ENCODE data around the gene ROCK1. TPM values are rescaled to one million over a fixed set of nuclear protein-coding genes. Genes with fewer than 3 reads are reported as not detected.

The ROCK1 gene
- total and polyA plus RNA-seq, 9 of the 15 experiments (the other 6 are each of a cell fraction or from before 2014, with no cell fraction given) = 7.4 to 28.6 (median 17.7) TPM

DNA sequence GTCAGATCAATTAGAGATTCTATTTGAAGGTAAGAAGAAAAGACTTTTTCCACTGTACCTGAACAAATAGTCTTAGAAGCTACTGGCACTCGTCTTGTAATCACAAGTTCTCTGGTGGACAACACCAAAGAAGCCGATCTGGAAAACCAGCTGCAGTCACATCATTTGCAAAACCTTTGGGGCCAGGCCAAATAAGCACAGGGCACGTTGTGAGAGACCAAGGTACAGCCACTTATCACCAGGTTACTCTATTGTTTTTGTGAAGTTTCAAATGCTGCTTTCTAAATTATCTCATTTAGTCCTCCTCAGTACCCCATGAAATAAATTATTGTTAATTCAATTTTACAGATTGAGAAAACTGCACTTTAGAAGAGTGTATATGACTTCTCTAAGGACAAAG, 18.5 kb downstream of the ROCK1 start:
- POLR2A ChIA-PET = interaction anchor here (0.7 kb wide), 1 partner anchor 91 kb away, joined by 3 read pairs; no protein-coding TSS in a partner anchor
- TF ChIP-seq TAF9B (IDR thresholded peaks at IDR 0.05; ENCODE audit: partially characterized antibody) (no peak), EWSR1 (IDR thresholded peaks at IDR 0.05; ENCODE audit: borderline replicate concordance, low read depth, partially characterized antibody) (no peak), GABPA (tag; conservative IDR thresholded peaks at IDR 0.05; ENCODE audit: low read depth) (no peak)
- in situ Hi-C loops (cut with MboI) = no loop called here

DNA sequence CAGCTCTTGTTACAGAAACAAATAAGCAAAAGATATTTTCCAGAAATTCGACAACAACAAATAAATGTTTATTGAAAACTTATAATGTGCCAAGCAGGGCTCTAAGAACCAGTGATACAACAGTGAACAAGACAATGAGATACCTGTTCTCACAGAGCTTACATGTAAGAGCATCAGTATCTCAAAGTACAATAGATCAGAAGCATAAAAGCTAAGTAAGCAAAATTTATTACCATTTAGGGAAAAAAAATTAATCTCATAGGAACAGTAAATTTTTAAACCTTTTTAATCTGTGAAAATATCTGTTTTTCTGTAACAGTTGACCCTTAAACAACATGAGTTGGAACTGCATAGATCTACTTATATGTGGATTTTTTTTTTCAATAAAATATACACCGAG, 20.9 kb downstream of the ROCK1 start:
- H4K20me1 ChIP-seq (replicated peaks; ENCODE audit: control insufficient read depth, insufficient read depth, low read length) = peaks cover 5% of the 10 kb centered on the region; the same call in 1 of the 2 replicates
- no peaks in the 10 kb centered on the region for H3K9me3 ChIP-seq (replicated peaks; ENCODE audit: control insufficient read depth, insufficient read depth, low read depth, low read length)
- BruUV-seq (replicated peaks) = no TSS peak
- H3K79me2 ChIP-seq (ENCODE audit: control insufficient read depth, insufficient read depth, low read length) = peaks cover 36% of the 10 kb centered on the region
- TF ChIP-seq, protein P1, sequence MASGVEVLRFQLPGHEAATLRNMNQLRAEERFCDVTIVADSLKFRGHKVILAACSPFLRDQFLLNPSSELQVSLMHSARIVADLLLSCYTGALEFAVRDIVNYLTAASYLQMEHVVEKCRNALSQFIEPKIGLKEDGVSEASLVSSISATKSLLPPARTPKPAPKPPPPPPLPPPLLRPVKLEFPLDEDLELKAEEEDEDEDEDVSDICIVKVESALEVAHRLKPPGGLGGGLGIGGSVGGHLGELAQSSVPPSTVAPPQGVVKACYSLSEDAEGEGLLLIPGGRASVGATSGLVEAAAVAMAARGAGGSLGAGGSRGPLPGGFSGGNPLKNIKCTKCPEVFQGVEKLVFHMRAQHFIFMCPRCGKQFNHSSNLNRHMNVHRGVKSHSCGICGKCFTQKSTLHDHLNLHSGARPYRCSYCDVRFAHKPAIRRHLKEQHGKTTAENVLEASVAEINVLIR (CRISPR knock-in tag; IDR thresholded peaks at IDR 0.05) = no peak
- peak; percentile 79 for TF ChIP-seq ZNF316 (IDR thresholded peaks at IDR 0.05)
- no peak for TF ChIP-seq SMAD4 (CRISPR knock-in tag; conservative IDR thresholded peaks at IDR 0.05)
- no peak for TF ChIP-seq ZC3H11A (IDR thresholded peaks at IDR 0.05; ENCODE audit: low read depth, low read length)
- TF ChIP-seq ADNP (tag; IDR thresholded peaks at IDR 0.05) = no peak
- TF ChIP-seq, protein P2, sequence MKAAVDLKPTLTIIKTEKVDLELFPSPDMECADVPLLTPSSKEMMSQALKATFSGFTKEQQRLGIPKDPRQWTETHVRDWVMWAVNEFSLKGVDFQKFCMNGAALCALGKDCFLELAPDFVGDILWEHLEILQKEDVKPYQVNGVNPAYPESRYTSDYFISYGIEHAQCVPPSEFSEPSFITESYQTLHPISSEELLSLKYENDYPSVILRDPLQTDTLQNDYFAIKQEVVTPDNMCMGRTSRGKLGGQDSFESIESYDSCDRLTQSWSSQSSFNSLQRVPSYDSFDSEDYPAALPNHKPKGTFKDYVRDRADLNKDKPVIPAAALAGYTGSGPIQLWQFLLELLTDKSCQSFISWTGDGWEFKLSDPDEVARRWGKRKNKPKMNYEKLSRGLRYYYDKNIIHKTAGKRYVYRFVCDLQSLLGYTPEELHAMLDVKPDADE (conservative IDR thresholded peaks at IDR 0.05; ENCODE audit: control insufficient read depth, low read depth, low read length) = no peak
- TF ChIP-seq NFE2 (IDR thresholded peaks at IDR 0.05; ENCODE audit: low read depth) = no peak
- peak; percentile 58 for TF ChIP-seq C11orf30 (IDR thresholded peaks at IDR 0.05; ENCODE audit: low read depth)
- no peak for TF ChIP-seq TOE1 (IDR thresholded peaks at IDR 0.05; ENCODE audit: borderline replicate concordance)
- TF ChIP-seq TOE1 (CRISPR knock-in tag; IDR thresholded peaks at IDR 0.05; ENCODE audit: borderline replicate concordance, low read depth) = no peak
- TF ChIP-seq MAFG (tag; conservative IDR thresholded peaks at IDR 0.05) = peak; percentile 42; the same call in 1 of the 2 replicates
- TF ChIP-seq DMBX1 (CRISPR knock-in tag; IDR thresholded peaks at IDR 0.05; ENCODE audit: borderline replicate concordance) = no peak
- no peak for TF ChIP-seq ZNF644 (tag; IDR thresholded peaks at IDR 0.05; ENCODE audit: low read depth)
- no peaks in the 10 kb centered on the region for H3K36me3 ChIP-seq (ENCODE audit: control insufficient read depth, insufficient read depth, low read length)
- no peak for ATAC-seq
- no peak overlapping the region for H3K27ac ChIP-seq (ENCODE audit: extremely low read depth, low read depth, low read length)
- FAIRE-seq = no peak
- no peak overlapping the region for H3K4me3 ChIP-seq
- no peak overlapping the region for H3K4me2 ChIP-seq (ENCODE audit: insufficient read depth, low read length)
- ChIA-PET CTCF (ENCODE audit: low intra/inter-chr PET ratio) (no interaction called here), POLR2A (interaction anchor here (0.8 kb wide), 1 partner anchor 10 kb away, joined by 3 read pairs; no protein-coding TSS in a partner anchor)
- in situ Hi-C loops (cut with MboI) = no loop called here
- no peak overlapping the region for H2AFZ ChIP-seq (ENCODE audit: low read depth, low read length)
- WGBS (ENCODE audit: insufficient coverage, low coverage, missing lambda C conversion rate) = 40% methylated on average over 2 of the region's 2 CpGs
- H3K27me3 ChIP-seq (ENCODE audit: control insufficient read depth in 2 of 2, insufficient read depth in 2 of 2, low read length in 2 of 2) = no peaks in the 10 kb centered on the region
- no peaks in the 10 kb centered on the region for H3K9me1 ChIP-seq (ENCODE audit: control insufficient read depth, insufficient read depth, low read length)
- no peak for DNase-seq (ENCODE audit: extremely low read depth in 1 of 4, low spot score in 3 of 4)
- no peak overlapping the region for H3K9ac ChIP-seq (ENCODE audit: insufficient read depth in 1 of 2, low read depth in 2 of 2, low read length in 2 of 2)
- H3K4me1 ChIP-seq (replicated peaks in 1 of 2; ENCODE audit: control insufficient read depth in 2 of 2, insufficient read depth in 2 of 2, low read length in 2 of 2) = no peaks in the 10 kb centered on the region
- intact Hi-C loops (cut with micrococcal nuclease) = no loop called here

More for the DNA sequence above, 18.5 kb downstream of the ROCK1 start:
- no TSS peak for BruUV-seq (replicated peaks)
- H3K27me3 ChIP-seq (ENCODE audit: control insufficient read depth in 2 of 2, insufficient read depth in 2 of 2, low read length in 2 of 2) = no peaks in the 10 kb centered on the region
- H3K4me3 ChIP-seq = no peak overlapping the region
- H3K9ac ChIP-seq (ENCODE audit: insufficient read depth in 1 of 2, low read depth in 2 of 2, low read length in 2 of 2) = no peak overlapping the region
- H3K4me1 ChIP-seq (replicated peaks in 1 of 2; ENCODE audit: control insufficient read depth in 2 of 2, insufficient read depth in 2 of 2, low read length in 2 of 2) = no peaks in the 10 kb centered on the region
- CTCF ChIA-PET (ENCODE audit: low intra/inter-chr PET ratio) = no interaction called here
- H2AFZ ChIP-seq (ENCODE audit: low read depth, low read length) = no peak overlapping the region
- H3K9me3 ChIP-seq (replicated peaks; ENCODE audit: control insufficient read depth, insufficient read depth, low read depth, low read length) = no peaks in the 10 kb centered on the region
- H3K27ac ChIP-seq (ENCODE audit: extremely low read depth, low read depth, low read length) = no peak overlapping the region
- FAIRE-seq (no peak), DNase-seq (ENCODE audit: extremely low read depth in 1 of 4, low spot score in 3 of 4) (no peak), ATAC-seq (no peak)
- no peaks in the 10 kb centered on the region for H4K20me1 ChIP-seq (replicated peaks; ENCODE audit: control insufficient read depth, insufficient read depth, low read length)
- no peaks in the 10 kb centered on the region for H3K9me1 ChIP-seq (ENCODE audit: control insufficient read depth, insufficient read depth, low read length)
- intact Hi-C loops (cut with micrococcal nuclease) = no loop called here
- no peaks in the 10 kb centered on the region for H3K36me3 ChIP-seq (ENCODE audit: control insufficient read depth, insufficient read depth, low read length)
- H3K79me2 ChIP-seq (ENCODE audit: control insufficient read depth, insufficient read depth, low read length) = peaks cover 35% of the 10 kb centered on the region
- WGBS (ENCODE audit: insufficient coverage, low coverage, missing lambda C conversion rate) = 46% methylated on average over 3 of the region's 3 CpGs
- H3K4me2 ChIP-seq (ENCODE audit: insufficient read depth, low read length) = no peak overlapping the region
